Upper lobe of left lung (tissue), 4 donors: ENCODE results near the gene KIF1A.

Experiments
- EP300 ChIP-seq, 4 donors: sonication (generic); formaldehyde crosslinking; IDR thresholded peaks; one replicate each; pipeline ENCODE4 v1.5.1; 2017; ENCODE audit warnings: antibody characterized with exemption in 4 of 4, control low read depth in 2 of 4
- POLR2A ChIP-seq, 4 donors: fragments of 450-650 bp; IDR thresholded peaks; one replicate each; pipeline ENCODE4 v1.5.1; 2016 to 2017; ENCODE audit warnings: antibody characterized with exemption in 4 of 4, mild to moderate bottlenecking in 2 of 4
- POLR2AphosphoS5 ChIP-seq, 2 donors: sonication (generic); formaldehyde crosslinking; IDR thresholded peaks; one replicate each; pipeline ENCODE4 v1.5.1; 2017; ENCODE audit warnings: antibody characterized with exemption in 2 of 2
- TF ChIP-seq, protein P1 (sequence below), 6 experiments: fragments of 450-650 bp in 4 of 6; fragments of 200-600 bp in 2 of 6; sonication (generic) in 2 of 6; IDR thresholded peaks; one replicate each; pipeline ENCODE4 v1.5.1; 2016 to 2019; ENCODE audit warnings: antibody characterized with exemption in 6 of 6

DNA sequence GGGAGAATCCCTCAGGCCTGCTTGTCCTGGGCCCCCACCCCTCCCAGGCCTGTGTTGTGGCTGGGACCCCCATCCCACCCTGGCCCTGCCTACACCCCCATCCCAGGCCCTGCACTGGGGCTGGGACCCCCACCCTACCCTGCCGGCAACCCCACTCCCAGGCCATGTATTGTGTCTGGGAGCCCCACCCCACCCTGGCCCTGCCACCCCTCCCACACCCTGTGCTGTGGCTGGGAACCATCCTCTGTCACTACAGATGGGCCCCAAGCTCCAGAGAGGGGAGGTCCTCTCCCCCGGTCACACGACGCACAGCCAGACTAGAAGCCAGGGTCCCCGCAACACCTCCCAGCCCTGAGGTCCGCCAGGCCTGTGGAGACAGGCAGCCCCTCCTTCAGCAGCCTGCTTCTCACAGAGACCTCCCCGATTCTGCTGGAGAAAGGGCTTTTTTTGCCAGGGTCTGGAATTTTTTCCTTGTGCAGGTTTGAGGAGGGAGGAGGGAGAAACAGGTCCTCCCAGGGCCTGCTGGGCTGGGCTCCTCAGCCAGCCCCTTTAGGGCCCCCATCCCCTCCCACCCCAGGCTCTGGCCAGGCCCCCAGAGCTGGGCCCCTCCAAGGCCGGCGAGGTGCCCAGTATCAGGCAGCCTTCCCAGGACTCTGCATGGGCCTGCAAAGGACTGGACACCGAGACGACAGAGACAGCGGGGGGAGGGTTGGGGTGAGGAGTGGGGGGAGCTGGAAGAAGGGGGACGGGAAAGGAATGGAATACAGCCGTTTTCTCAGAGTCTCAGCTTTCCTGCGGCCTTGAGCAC, 28.0 kb downstream of the KIF1A start:
- TF ChIP-seq, protein P1, sequence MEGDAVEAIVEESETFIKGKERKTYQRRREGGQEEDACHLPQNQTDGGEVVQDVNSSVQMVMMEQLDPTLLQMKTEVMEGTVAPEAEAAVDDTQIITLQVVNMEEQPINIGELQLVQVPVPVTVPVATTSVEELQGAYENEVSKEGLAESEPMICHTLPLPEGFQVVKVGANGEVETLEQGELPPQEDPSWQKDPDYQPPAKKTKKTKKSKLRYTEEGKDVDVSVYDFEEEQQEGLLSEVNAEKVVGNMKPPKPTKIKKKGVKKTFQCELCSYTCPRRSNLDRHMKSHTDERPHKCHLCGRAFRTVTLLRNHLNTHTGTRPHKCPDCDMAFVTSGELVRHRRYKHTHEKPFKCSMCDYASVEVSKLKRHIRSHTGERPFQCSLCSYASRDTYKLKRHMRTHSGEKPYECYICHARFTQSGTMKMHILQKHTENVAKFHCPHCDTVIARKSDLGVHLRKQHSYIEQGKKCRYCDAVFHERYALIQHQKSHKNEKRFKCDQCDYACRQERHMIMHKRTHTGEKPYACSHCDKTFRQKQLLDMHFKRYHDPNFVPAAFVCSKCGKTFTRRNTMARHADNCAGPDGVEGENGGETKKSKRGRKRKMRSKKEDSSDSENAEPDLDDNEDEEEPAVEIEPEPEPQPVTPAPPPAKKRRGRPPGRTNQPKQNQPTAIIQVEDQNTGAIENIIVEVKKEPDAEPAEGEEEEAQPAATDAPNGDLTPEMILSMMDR (IDR thresholded peaks at IDR 0.05): no peak
- TF ChIP-seq EP300 (IDR thresholded peaks at IDR 0.05): no peak
- no peak for TF ChIP-seq POLR2AphosphoS5 (IDR thresholded peaks at IDR 0.05)
- TF ChIP-seq POLR2A (IDR thresholded peaks at IDR 0.05): no peak
